ENCODE data around the gene POU2AF1.
A peak's percentile ranks its signal among the peaks of the same experiment; 100 is the strongest.

The POU2AF1 gene

GRCh38 chr11:111367411-111368284 lies 11.4 kb downstream of the POU2AF1 start:
- DNase-seq (ENCODE audit: extremely low spot score), result peak; percentile 72
- POLR2A ChIA-PET, result interaction anchor here (1.1 to 3.7 kb wide), 3 partner anchors 17 to 49 kb away, joined by 3 to 27 read pairs (median 6); no protein-coding TSS in a partner anchor
- CTCF ChIA-PET, result interaction anchor here (1.2 to 32.6 kb wide), 6 partner anchors 9 to 84 kb away, joined by 4 to 636 read pairs (median 6); partner anchors contain the start of gene POU2AF1
- TF ChIP-seq CTCF (IDR thresholded peaks at IDR 0.05; ENCODE audit: control extremely low read depth, extremely low read depth, low read depth, missing control alignments), result no peak

GRCh38 chr11:111366560-111367410 lies 12.3 kb downstream of the POU2AF1 start:
- CTCF ChIA-PET, result interaction anchor here (1.2 to 32.6 kb wide), 4 partner anchors 12 to 83 kb away, joined by 4 to 636 read pairs (median 8); partner anchors contain the start of gene POU2AF1

GRCh38 chr11:111365722-111366559 lies 13.1 kb downstream of the POU2AF1 start:
- no peak for TF ChIP-seq CTCF (IDR thresholded peaks at IDR 0.05; ENCODE audit: control extremely low read depth, extremely low read depth, low read depth, missing control alignments)
- DNase-seq (ENCODE audit: extremely low spot score), result no peak
- CTCF ChIA-PET, result interaction anchor here (32.6 kb wide), 1 partner anchor 53 kb away, joined by 636 read pairs; no protein-coding TSS in a partner anchor
- POLR2A ChIA-PET, result interaction anchor here (0.5 kb wide), 1 partner anchor 13 kb away, joined by 4 read pairs; the partner anchor contains the start of gene POU2AF1

More at GRCh38 chr11:111366560-111367410, 12.3 kb downstream of the POU2AF1 start:
- no peak for TF ChIP-seq CTCF (IDR thresholded peaks at IDR 0.05; ENCODE audit: control extremely low read depth, extremely low read depth, low read depth, missing control alignments)
- POLR2A ChIA-PET, result interaction anchor here (0.5 to 3.7 kb wide), 2 partner anchors 12 to 50 kb away, joined by 4 to 27 read pairs; partner anchors contain the start of gene POU2AF1
- no peak for DNase-seq (ENCODE audit: extremely low spot score)

DNA sequence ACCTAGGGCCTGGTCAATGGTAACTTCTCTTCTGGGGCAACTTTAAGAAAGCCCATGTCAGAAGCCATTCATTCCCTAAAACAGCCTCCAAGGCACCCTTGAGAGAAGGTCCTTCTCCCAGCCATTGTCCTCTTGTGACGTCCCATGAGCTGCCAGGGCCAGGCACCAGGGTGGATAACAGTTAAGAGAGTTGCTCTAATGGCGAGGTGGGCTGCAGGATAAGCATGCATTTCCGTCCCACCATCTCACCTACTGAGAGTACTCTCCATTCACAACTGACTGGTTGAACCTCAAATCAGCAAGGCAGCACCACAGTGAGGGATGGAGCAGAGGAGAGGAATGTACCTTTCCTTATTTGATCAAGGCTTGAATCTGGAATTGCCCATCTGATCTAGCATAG lies 14.6 kb downstream of the POU2AF1 start:
- POLR2A ChIA-PET, result interaction anchor here (1.0 kb wide), 1 partner anchor 64 kb away, joined by 3 read pairs; no protein-coding TSS in a partner anchor
- CTCF ChIA-PET, result interaction anchor here (1.3 to 32.6 kb wide), 3 partner anchors 15 to 83 kb away, joined by 3 to 636 read pairs (median 4); no protein-coding TSS in a partner anchor
- TF ChIP-seq CTCF (IDR thresholded peaks at IDR 0.05; ENCODE audit: control extremely low read depth, extremely low read depth, low read depth, missing control alignments), result no peak
- DNase-seq (ENCODE audit: extremely low spot score), result no peak

DNA sequence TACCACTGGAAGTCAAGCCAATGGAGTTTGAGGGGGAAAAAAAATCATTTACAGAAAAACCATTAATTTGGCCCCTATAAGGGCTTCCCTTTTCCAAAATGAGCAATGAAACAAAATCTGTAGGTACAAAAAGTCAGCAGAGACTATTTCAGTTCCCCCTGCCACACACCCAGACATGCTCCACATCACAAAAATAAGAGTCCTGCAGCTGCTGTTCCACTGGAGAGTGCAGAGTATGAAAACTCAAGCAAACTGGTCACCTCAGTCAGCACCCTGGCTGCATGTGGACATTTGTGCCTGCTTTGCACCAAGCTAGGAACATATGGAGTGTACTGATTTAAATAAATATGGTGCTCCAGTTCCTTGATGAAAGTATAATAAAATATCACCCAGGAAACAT lies 15.1 kb downstream of the POU2AF1 start:
- TF ChIP-seq CTCF (IDR thresholded peaks at IDR 0.05; ENCODE audit: control extremely low read depth, extremely low read depth, low read depth, missing control alignments), result no peak
- no peak for DNase-seq (ENCODE audit: extremely low spot score)
- ChIA-PET CTCF (interaction anchor here (1.0 to 32.6 kb wide), 5 partner anchors 15 to 83 kb away, joined by 3 to 636 read pairs (median 4); no protein-coding TSS in a partner anchor), POLR2A (interaction anchor here (1.0 kb wide), 1 partner anchor 65 kb away, joined by 3 read pairs; no protein-coding TSS in a partner anchor)

Data from GM10248 (cell line).